DMS153 treated with DMSO at 0.1 percent for 48 hours (cell line): ENCODE results near the gene PYY.

Experiments used
- DNase-seq: peaks from one replicate; lab custom pipeline; 2025; ENCODE audit not compliant: unreplicated experiment; lab: John Stamatoyannopoulos, UW

Gene PYY

GRCh38 chr17:43917348-43918025 is 36.3 kb downstream of the PYY start:
- DNase-seq: no peak

- no peak for DNase-seq
Measured at GRCh38 chr17:43917016-43917347, 36.8 kb downstream of the PYY start.

DNA sequence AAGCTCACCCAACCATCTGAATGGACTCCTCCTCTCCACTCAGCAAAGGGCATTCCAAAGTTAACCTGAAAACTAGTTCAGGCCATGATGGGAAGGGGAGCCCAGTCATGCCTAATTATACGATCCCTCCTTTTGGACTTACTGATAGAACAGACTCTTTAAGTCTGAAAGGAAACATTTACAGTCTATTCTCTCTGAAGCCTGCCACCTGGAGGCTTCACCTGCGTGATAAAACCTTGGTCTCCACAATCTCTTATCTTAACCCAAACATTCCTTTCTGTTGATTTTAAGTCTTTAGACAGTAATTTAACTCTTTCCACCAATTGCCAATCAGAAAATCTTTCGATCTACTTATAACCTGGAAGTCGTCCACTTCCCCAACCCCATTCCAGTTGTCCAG is 37.4 kb downstream of the PYY start:
- DNase-seq: no peak

- no peak for DNase-seq
Measured at GRCh38 chr17:43915559-43915958, 38.2 kb downstream of the PYY start.

- DNase-seq: no peak
Measured at GRCh38 chr17:43914451-43914850, 39.3 kb downstream of the PYY start.

GRCh38 chr17:43913584-43913983 is 40.2 kb downstream of the PYY start:
- DNase-seq: no peak

GRCh38 chr17:43912635-43913304 is 41.0 kb downstream of the PYY start:
- no peak for DNase-seq

- DNase-seq: no peak
Measured at GRCh38 chr17:43911904-43912303, 41.8 kb downstream of the PYY start.

DNA sequence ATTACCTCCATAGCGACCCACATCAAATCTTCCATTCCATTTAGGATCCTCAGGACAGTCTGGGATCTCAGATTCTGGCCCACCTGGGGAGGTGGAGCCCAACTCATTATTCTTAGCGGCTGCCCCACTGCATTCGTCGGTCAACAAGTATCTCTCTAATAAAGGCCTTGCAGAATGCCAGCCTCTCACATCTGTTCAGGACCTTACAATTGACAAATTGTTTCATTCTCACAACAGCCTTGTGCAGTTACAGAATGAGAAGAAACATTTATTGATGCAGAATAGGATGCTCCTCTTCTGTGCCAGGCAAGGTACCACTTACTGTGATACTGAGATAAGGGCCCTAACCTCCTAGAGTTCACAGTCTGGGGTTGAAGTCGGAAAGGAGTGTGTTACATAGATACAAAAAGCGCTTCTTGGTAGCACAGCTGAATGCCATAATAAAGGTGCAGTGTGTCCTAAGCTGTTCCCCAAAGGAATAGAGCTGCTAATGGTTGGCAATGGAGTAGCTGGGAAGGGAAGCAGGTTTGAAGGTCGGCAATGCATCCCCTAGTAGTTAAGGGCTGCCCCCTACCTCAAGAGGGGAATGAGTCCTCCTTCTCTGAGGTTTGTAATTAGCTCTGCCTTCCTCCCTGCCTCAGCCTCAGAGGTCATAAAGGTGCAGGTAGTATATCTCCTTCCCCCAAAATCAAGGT is 44.1 kb downstream of the PYY start:
- DNase-seq: no peak

- peak; percentile 16 for DNase-seq
Measured at GRCh38 chr17:43907998-43908721, 45.6 kb downstream of the PYY start.

DNA sequence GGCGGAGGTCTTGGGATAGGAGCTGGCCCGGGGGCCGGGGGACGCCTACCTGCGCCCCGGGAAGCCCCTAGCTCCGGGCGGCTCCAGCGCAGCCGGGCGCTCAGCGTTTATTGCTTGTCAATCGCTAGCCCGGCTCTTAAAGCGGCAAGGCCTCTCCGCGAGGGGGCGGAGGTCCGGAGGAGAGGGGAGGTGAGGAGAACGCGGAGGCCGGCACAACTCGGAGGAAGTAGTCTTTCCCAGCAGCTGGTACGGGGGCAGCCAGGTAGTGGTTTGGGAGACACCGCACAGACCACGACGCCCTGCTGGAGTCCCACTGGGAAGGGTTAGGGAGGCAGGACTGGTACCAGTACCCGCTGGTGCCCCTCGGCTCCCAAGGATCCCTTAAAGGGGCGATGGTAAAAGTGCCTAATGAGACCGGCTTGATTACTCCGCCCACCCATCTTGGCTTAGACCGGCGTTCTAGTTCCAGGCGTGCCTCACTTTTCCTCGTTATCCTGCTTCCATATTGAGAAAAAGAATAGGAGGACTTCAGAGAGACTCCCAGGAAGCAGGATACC is 46.2 kb downstream of the PYY start, which contains the start of gene MPP2:
Gene MPP2, minus strand, starts transcription at position 112 of the 557 bp plus-strand sequence. CDS start 3,076 bp downstream, outside the sequence.
- no peak for DNase-seq

DNA sequence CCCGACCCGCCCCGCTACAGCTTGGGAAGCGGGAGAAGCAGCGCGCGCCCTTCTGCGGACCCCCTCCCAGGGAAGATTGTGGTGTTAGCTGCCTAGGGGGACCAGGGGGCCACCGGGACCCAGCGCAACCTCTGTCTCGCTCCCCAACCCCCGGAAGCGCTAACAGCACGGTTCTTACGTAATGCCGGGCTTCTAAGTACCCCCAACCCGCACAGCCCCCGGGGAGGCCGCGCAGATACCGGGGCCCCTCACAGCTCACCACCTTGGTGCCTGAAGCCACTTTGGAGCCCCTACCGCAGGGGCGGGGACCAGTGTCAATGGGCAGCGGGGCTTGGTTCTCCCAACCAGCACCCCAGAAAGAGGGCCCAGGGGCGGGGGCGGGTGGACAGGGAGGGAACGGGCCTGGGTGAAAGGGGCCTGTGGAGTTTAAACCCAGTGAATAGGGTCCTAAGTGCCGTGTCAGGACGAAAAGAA is 46.8 kb downstream of the PYY start:
- DNase-seq: no peak

GRCh38 chr17:43905985-43906852 is 47.5 kb downstream of the PYY start:
- no peak for DNase-seq

DNA sequence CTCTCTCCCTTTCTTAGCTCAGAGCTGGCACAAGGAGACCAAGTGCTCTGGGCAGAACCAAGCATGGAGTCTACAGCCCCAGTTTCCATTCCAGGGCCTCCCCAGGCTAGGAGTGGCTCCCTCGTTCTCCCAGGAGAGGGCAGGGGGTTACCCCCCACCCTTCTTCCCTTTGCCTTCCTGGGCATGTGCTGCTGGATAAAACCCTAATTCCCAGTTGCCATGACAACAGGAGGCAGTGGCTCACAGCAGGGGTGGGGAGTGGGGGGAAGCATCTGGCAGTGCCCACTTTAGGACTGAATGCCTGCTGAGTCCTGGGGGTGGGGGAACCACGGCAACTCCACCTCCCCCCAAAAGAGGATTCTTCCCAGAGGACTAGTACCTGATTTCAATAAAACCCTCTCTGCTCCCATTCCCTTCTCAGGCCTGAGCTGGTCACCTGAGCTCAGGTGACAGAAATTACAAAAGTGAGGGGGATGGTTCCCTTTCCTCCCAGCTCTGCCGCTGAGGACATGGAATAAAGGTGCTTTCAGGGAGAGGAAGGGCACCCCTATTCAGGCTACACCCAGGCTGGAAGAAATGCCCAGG is 48.2 kb downstream of the PYY start:
- DNase-seq: no peak
